Measurements from ENCODE around the gene ADAM11.

GRCh38 chr17:44757045-44757917, 1.5 kb upstream of the ADAM11 start:
- no peak for TF ChIP-seq CTCF (IDR thresholded peaks at IDR 0.05; ENCODE audit: control extremely low read depth in 1 of 3, insufficient read depth in 1 of 3, low read depth in 1 of 3, low read length in 3 of 3)
- no peak for TF ChIP-seq POLR2AphosphoS5 (IDR thresholded peaks at IDR 0.05; ENCODE audit: low read depth, low read length)
- TF ChIP-seq RFX5 (IDR thresholded peaks at IDR 0.05; ENCODE audit: borderline replicate concordance, low read depth, low read length): no peak
- TF ChIP-seq GTF2F1 (IDR thresholded peaks at IDR 0.05; ENCODE audit: borderline replicate concordance, low read depth, low read length): no peak
- TF ChIP-seq SIN3A (conservative IDR thresholded peaks at IDR 0.05 in 1 of 2, IDR thresholded peaks at IDR 0.05 in 1 of 2; ENCODE audit: low read depth in 1 of 2, low read length in 2 of 2): no peak

Measured in H1 (cell line).